Activated T-helper 1 cell treated with anti-CD3 and anti-CD28 coated beads, Interleukin-12 subunit alpha, Interleukin-12 subunit beta, Interleukin-2, Interleukin-4 antibody, amounts not matched to agents 30 ng/mL and 10 ng/mL and 1 ng/mL, durations not matched to agents 14 hours and 24 hours and 36 hours (primary cell): ENCODE measurements around the gene C1QTNF2. TPM values are rescaled to one million over a fixed set of nuclear protein-coding genes. Genes with fewer than 3 reads are reported as not detected.

Source experiments
- DNase-seq: peaks from one replicate; pipeline ENCODE4 v3.0.0; 2021; ENCODE audit warnings: low spot score
- H3K27ac Mint-ChIP-seq: one replicate; pipeline ENCODE4 v1.8.0; 2021; ENCODE audit warnings: mild to moderate bottlenecking, mixed read lengths
- H3K27me3 Mint-ChIP-seq: one replicate; pipeline ENCODE4 v1.8.0; 2022; ENCODE audit warnings: mild to moderate bottlenecking, moderate library complexity, mixed read lengths; ENCODE audit not compliant: insufficient read depth
- H3K36me3 Mint-ChIP-seq: one replicate; pipeline ENCODE4 v1.8.0; 2021; ENCODE audit warnings: low read depth, mixed read lengths
- H3K4me1 Mint-ChIP-seq: one replicate; pipeline ENCODE4 v1.8.0; 2021; ENCODE audit warnings: low read depth, mixed read lengths
- H3K4me3 Mint-ChIP-seq: one replicate; pipeline ENCODE4 v1.8.0; 2021; ENCODE audit warnings: mild to moderate bottlenecking, moderate library complexity, mixed read lengths
- H3K9me3 Mint-ChIP-seq: one replicate; pipeline ENCODE4 v1.8.0; 2021; ENCODE audit warnings: mixed read lengths
- intact Hi-C: fragments of 100-400 bp; cut with micrococcal nuclease; formaldehyde crosslinking; loops from one replicate; pipeline ENCODE4 v1.15.1; 2024
- total RNA-seq: library from RNA; stranded (reverse); gene quantifications from 2 replicates; pipeline ENCODE4 v1.2.3, GENCODE V29; 2022

C1QTNF2 gene
- total RNA-seq, 1 donor from 2014 or later, result not detected

DNA sequence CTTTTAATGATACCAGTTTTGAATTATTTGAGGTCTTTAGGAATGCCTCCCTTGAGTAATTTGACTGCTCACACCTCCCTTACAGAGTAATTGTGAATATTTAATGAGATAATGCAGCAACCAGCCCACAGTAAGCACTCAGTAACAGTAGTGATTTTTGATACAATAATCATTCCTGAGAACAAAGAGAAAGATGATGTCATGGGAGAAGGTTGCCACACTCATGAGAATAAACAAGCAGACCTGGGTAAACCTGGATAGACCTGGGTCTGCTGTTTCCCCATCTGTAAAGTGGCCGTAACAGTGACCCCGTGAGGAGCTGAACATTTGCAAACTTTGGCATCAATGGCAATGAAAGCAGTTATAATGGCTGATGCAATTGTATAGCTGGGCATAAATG is 4.2 kb downstream of the C1QTNF2 start:
- H3K4me1 Mint-ChIP-seq, result peaks cover 13% of the 10 kb centered on the region
- peaks cover 41% of the 10 kb centered on the region for H3K27me3 Mint-ChIP-seq
- no peak overlapping the region for H3K27ac Mint-ChIP-seq
- no peak overlapping the region for H3K4me3 Mint-ChIP-seq
- intact Hi-C loops, result no loop called here
- DNase-seq, result no peak
- H3K9me3 Mint-ChIP-seq, result no peaks in the 10 kb centered on the region
- no peaks in the 10 kb centered on the region for H3K36me3 Mint-ChIP-seq

DNA sequence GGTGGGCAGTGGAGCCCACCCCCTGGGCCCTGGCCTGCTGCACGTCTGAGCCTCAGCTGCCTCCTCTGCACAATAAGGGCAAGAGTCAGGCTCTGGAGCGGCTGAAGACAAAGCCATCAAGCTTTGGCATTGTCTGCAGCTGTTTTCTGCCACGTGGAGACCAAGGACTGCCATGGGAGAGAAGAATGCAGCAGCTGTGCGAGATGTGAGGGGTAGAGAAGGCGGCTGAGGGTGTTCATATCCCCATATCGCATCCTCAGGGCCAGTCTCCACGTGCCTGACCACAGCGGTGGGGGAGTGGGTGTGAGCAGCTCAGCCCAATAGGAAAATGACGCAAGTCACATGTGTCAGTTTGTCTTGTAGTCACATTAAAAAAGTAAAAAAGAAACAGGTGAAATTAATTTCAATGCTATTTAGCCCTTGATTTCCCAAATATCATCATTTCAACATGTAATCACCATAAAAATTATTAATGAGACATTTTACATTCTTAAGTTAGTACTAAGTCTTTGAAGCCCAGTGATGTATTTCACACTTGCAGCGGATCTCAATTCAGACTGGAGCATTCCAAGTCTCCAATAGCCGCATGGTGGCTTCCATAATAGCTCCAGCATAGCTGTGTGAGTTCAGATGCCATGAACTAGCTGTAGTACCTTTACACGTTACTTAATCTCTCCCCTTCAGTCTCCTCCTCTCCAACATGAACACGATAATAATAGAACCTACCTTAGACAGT is 6.6 kb downstream of the C1QTNF2 start:
- H3K4me1 Mint-ChIP-seq, result no peaks in the 10 kb centered on the region
- H3K27ac Mint-ChIP-seq, result no peak overlapping the region
- H3K9me3 Mint-ChIP-seq, result no peaks in the 10 kb centered on the region
- H3K36me3 Mint-ChIP-seq, result no peaks in the 10 kb centered on the region
- intact Hi-C loops, result no loop called here
- no peak overlapping the region for H3K4me3 Mint-ChIP-seq
- DNase-seq, result no peak
- H3K27me3 Mint-ChIP-seq, result peaks cover 26% of the 10 kb centered on the region

- intact Hi-C loops, result no loop called here
- DNase-seq, result no peak
- Mint-ChIP-seq H3K4me1 (no peaks in the 10 kb centered on the region), H3K36me3 (no peaks in the 10 kb centered on the region), H3K27ac (no peak overlapping the region), H3K9me3 (no peaks in the 10 kb centered on the region), H3K27me3 (peaks cover 20% of the 10 kb centered on the region), H3K4me3 (no peak overlapping the region)
Observed at GRCh38 chr5:160363211-160363610, 7.2 kb downstream of the C1QTNF2 start.

- Mint-ChIP-seq H3K27ac (no peak overlapping the region), H3K9me3 (no peaks in the 10 kb centered on the region), H3K4me1 (no peaks in the 10 kb centered on the region), H3K36me3 (no peaks in the 10 kb centered on the region), H3K27me3 (peaks cover 10% of the 10 kb centered on the region), H3K4me3 (no peak overlapping the region)
- intact Hi-C loops, result no loop called here
- no peak for DNase-seq
Observed at GRCh38 chr5:160361624-160362228, 8.7 kb downstream of the C1QTNF2 start.

DNA sequence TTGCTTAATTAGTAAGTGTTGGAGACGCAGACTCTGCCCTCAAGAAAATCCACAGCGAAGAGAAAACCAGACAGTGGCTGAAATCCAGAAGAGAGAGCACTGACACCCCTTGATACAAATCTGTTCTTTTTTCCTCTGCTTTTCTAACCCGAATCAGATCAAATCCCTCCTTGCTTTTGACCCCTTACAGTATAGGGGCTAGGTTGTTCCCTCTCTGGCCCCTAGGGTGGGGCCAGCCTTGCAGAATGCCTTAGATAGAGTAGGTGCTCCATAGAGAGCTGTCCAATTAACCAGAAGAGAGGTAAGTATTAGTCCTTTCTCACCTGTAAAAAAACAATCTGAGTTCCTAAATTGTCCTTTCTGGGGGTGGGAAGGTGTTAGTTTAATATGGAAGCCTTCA is 10.1 kb downstream of the C1QTNF2 start:
- Mint-ChIP-seq H3K36me3 (no peaks in the 10 kb centered on the region), H3K4me1 (no peaks in the 10 kb centered on the region), H3K9me3 (no peaks in the 10 kb centered on the region), H3K27ac (no peak overlapping the region), H3K4me3 (no peak overlapping the region), H3K27me3 (peaks cover 7% of the 10 kb centered on the region)
- intact Hi-C loops, result no loop called here
- no peak for DNase-seq

GRCh38 chr5:160359816-160360215 is 10.6 kb downstream of the C1QTNF2 start:
- H3K9me3 Mint-ChIP-seq, result no peaks in the 10 kb centered on the region
- H3K36me3 Mint-ChIP-seq, result no peaks in the 10 kb centered on the region
- no peak overlapping the region for H3K27ac Mint-ChIP-seq
- peaks cover 7% of the 10 kb centered on the region for H3K27me3 Mint-ChIP-seq
- DNase-seq, result no peak
- intact Hi-C loops, result no loop called here
- H3K4me1 Mint-ChIP-seq, result no peaks in the 10 kb centered on the region
- no peak overlapping the region for H3K4me3 Mint-ChIP-seq

DNA sequence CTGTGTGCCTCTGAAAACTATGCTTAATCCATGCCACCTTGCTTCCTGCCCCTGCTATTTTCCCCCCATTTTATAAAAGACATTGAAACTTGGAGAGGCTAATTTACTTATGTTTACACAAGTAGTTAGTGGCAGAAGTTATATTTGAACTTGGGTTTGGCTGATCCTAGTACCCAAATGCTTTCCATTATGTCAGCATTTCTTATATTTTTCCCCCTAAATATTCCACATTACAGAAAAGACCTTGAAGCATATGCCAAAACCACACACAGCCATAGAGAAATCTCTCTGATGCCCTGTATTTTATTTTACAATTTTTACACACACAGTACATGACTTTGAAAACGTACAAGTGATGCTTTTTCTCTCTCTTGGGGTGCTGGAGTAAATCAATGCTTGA is 11.2 kb downstream of the C1QTNF2 start:
- DNase-seq, result no peak
- no peak overlapping the region for H3K4me3 Mint-ChIP-seq
- H3K36me3 Mint-ChIP-seq, result no peaks in the 10 kb centered on the region
- H3K9me3 Mint-ChIP-seq, result no peaks in the 10 kb centered on the region
- no peak overlapping the region for H3K27ac Mint-ChIP-seq
- peaks cover 7% of the 10 kb centered on the region for H3K27me3 Mint-ChIP-seq
- intact Hi-C loops, result no loop called here
- H3K4me1 Mint-ChIP-seq, result no peaks in the 10 kb centered on the region

- Mint-ChIP-seq H3K36me3 (no peaks in the 10 kb centered on the region), H3K27me3 (peaks cover 9% of the 10 kb centered on the region), H3K27ac (no peak overlapping the region), H3K4me1 (no peaks in the 10 kb centered on the region), H3K9me3 (no peaks in the 10 kb centered on the region), H3K4me3 (no peak overlapping the region)
- intact Hi-C loops, result no loop called here
- no peak for DNase-seq
Observed at GRCh38 chr5:160357861-160358411, 12.5 kb downstream of the C1QTNF2 start.

GRCh38 chr5:160357394-160357793 is 13.0 kb downstream of the C1QTNF2 start:
- H3K4me3 Mint-ChIP-seq, result no peak overlapping the region
- no peak overlapping the region for H3K27ac Mint-ChIP-seq
- peaks cover 9% of the 10 kb centered on the region for H3K27me3 Mint-ChIP-seq
- H3K4me1 Mint-ChIP-seq, result no peaks in the 10 kb centered on the region
- DNase-seq, result no peak
- H3K9me3 Mint-ChIP-seq, result no peaks in the 10 kb centered on the region
- H3K36me3 Mint-ChIP-seq, result no peaks in the 10 kb centered on the region
- intact Hi-C loops, result no loop called here

- H3K27ac Mint-ChIP-seq, result no peak overlapping the region
- H3K4me1 Mint-ChIP-seq, result no peaks in the 10 kb centered on the region
- DNase-seq, result no peak
- H3K27me3 Mint-ChIP-seq, result peaks cover 9% of the 10 kb centered on the region
- H3K36me3 Mint-ChIP-seq, result no peaks in the 10 kb centered on the region
- H3K4me3 Mint-ChIP-seq, result no peak overlapping the region
- H3K9me3 Mint-ChIP-seq, result no peaks in the 10 kb centered on the region
- intact Hi-C loops, result no loop called here
Observed at GRCh38 chr5:160356550-160357347, 13.7 kb downstream of the C1QTNF2 start.

- Mint-ChIP-seq H3K27ac (no peak overlapping the region), H3K9me3 (no peaks in the 10 kb centered on the region), H3K4me3 (no peak overlapping the region), H3K27me3 (peaks cover 5% of the 10 kb centered on the region), H3K36me3 (no peaks in the 10 kb centered on the region), H3K4me1 (no peaks in the 10 kb centered on the region)
- DNase-seq, result no peak
- intact Hi-C loops, result no loop called here
Observed at GRCh38 chr5:160354666-160355065, 15.8 kb downstream of the C1QTNF2 start.

GRCh38 chr5:160353379-160353778 is 17.0 kb downstream of the C1QTNF2 start:
- H3K9me3 Mint-ChIP-seq, result no peaks in the 10 kb centered on the region
- no peak for DNase-seq
- peaks cover 2% of the 10 kb centered on the region for H3K27me3 Mint-ChIP-seq
- intact Hi-C loops, result no loop called here
- no peak overlapping the region for H3K27ac Mint-ChIP-seq
- H3K4me3 Mint-ChIP-seq, result no peak overlapping the region
- H3K4me1 Mint-ChIP-seq, result no peaks in the 10 kb centered on the region
- H3K36me3 Mint-ChIP-seq, result no peaks in the 10 kb centered on the region

- no peak overlapping the region for H3K4me3 Mint-ChIP-seq
- H3K36me3 Mint-ChIP-seq, result no peaks in the 10 kb centered on the region
- peaks cover 2% of the 10 kb centered on the region for H3K27me3 Mint-ChIP-seq
- intact Hi-C loops, result no loop called here
- DNase-seq, result no peak
- H3K4me1 Mint-ChIP-seq, result no peaks in the 10 kb centered on the region
- H3K9me3 Mint-ChIP-seq, result no peaks in the 10 kb centered on the region
- no peak overlapping the region for H3K27ac Mint-ChIP-seq
Observed at GRCh38 chr5:160352308-160352707, 18.1 kb downstream of the C1QTNF2 start.
